Measurements from ENCODE around the gene NRG4. TPM values are rescaled to one million over a fixed set of nuclear protein-coding genes. Genes with fewer than 3 reads are reported as not detected.

Gene NRG4
- total and polyA plus RNA-seq, 9 of the 15 experiments (the other 6 are each of a cell fraction or from before 2014, with no cell fraction given): 0.33 to 2.5 (median 0.76) TPM

DNA sequence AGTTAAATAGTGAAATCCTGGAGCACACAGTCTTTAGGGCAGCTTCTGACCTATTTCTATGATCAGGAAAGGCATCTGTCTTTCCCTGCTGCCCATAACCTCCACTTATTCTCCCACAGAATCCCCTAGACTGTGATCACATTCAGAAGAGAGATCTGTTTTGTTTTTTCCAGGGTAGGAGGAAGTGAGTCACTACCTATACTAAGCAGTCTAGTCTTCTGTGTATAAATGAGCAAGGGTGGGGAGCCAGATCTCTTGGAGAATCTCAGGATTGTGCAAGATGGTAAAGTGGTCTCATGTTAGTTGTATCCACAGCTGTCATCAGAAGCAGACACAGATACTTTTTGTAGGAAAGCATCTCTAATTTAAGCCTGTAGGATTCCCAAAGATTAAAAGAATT lies 120.3 kb downstream of the NRG4 start (continued):
- TF ChIP-seq ZNF449 (CRISPR knock-in tag; IDR thresholded peaks at IDR 0.05) (no peak), DPF2 (IDR thresholded peaks at IDR 0.05) (0 out of 2 replicates have a peak, but pooled peaks have one; percentile 26), PHB (CRISPR knock-in tag; IDR thresholded peaks at IDR 0.05) (no peak), NCOA2 (IDR thresholded peaks at IDR 0.05; ENCODE audit: partially characterized antibody in 2 of 2) (no peak), SMARCA4 (IDR thresholded peaks at IDR 0.05) (peak; percentile 31; the same call in 1 of the 2 replicates), E2F3 (CRISPR knock-in tag; IDR thresholded peaks at IDR 0.05) (no peak), ZNF583 (CRISPR knock-in tag; IDR thresholded peaks at IDR 0.05) (no peak), SMC3 (conservative IDR thresholded peaks at IDR 0.05; ENCODE audit: insufficient read depth, low read depth, low read length) (no peak), ZNF584 (CRISPR knock-in tag; IDR thresholded peaks at IDR 0.05; ENCODE audit: low read depth) (no peak)
- TF ChIP-seq, protein P1, sequence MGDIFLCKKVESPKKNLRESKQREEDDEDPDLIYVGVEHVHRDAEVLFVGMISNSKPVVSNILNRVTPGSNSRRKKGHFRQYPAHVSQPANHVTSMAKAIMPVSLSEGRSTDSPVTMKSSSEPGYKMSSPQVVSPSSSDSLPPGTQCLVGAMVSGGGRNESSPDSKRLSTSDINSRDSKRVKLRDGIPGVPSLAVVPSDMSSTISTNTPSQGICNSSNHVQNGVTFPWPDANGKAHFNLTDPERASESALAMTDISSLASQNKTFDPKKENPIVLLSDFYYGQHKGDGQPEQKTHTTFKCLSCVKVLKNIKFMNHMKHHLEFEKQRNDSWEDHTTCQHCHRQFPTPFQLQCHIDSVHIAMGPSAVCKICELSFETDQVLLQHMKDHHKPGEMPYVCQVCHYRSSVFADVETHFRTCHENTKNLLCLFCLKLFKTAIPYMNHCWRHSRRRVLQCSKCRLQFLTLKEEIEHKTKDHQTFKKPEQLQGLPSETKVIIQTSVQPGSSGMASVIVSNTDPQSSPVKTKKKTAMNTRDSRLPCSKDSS (IDR thresholded peaks at IDR 0.05; ENCODE audit: low read depth, partially characterized antibody): no peak

Small RNAs within 50 kb of the gene (small RNA-seq; reads per million reads assigned to genes)
- not detected for gene RN7SL510P

Other genes starting within 250 kb of the NRG4 start
- gene UBE2Q2, start 169.0 kb downstream of the NRG4 start, total RNA-seq (2014; rRNA removed): 11.6 and 12.1 TPM in 2 replicates
- 22.0 and 22.9 TPM in 2 replicates for gene UBE2Q2, start 169.0 kb downstream of the NRG4 start, total RNA-seq (2014; rRNA removed; fragmentation: Illumina TruSeq; extraction: Trizol)
- 20.2 and 24.0 TPM in 2 replicates for gene UBE2Q2, start 169.0 kb downstream of the NRG4 start, total RNA-seq (2015; rRNA removed; fragmentation: Illumina TruSeq; extraction: Trizol)
- gene UBE2Q2, start 169.0 kb downstream of the NRG4 start, total RNA-seq (2021): 15.2 and 16.2 TPM in 2 replicates
- gene UBE2Q2, start 169.0 kb downstream of the NRG4 start, polyA plus RNA-seq (2011; rRNA removed): 15.4 and 19.2 TPM in 2 replicates
- gene UBE2Q2, start 169.0 kb downstream of the NRG4 start, polyA plus RNA-seq (2014; fragmentation: Illumina TruSeq; extraction: Trizol): 13.4 and 16.9 TPM in 2 replicates
- 1 to 10 TPM; 6.2 to 7.1 TPM for gene UBE2Q2, start 169.0 kb downstream of the NRG4 start, polyA plus RNA-seq (2014; fragmentation: Nextera tagmentation; extraction: Ambion mirVana)
- gene UBE2Q2, start 169.0 kb downstream of the NRG4 start, polyA plus RNA-seq (2014; rRNA removed): 13.0 and 13.5 TPM in 2 replicates
- gene FBXO22, start 108.5 kb downstream of the NRG4 start, total RNA-seq (2014; rRNA removed): 68.8 and 69.6 TPM in 2 replicates
- 75.5 and 81.7 TPM in 2 replicates for gene FBXO22, start 108.5 kb downstream of the NRG4 start, total RNA-seq (2014; rRNA removed; fragmentation: Illumina TruSeq; extraction: Trizol)
- gene FBXO22, start 108.5 kb downstream of the NRG4 start, total RNA-seq (2015; rRNA removed; fragmentation: Illumina TruSeq; extraction: Trizol): 52.7 and 53.0 TPM in 2 replicates
- 81.4 and 85.9 TPM in 2 replicates for gene FBXO22, start 108.5 kb downstream of the NRG4 start, total RNA-seq (2021)
- 76.6 and 99.4 TPM in 2 replicates for gene FBXO22, start 108.5 kb downstream of the NRG4 start, polyA plus RNA-seq (2011; rRNA removed)
- 53.4 and 66.5 TPM in 2 replicates for gene FBXO22, start 108.5 kb downstream of the NRG4 start, polyA plus RNA-seq (2014; fragmentation: Illumina TruSeq; extraction: Trizol)
- gene FBXO22, start 108.5 kb downstream of the NRG4 start, polyA plus RNA-seq (2014; fragmentation: Nextera tagmentation; extraction: Ambion mirVana): 10 to 100 TPM; 24.4 to 31.0 TPM
- gene FBXO22, start 108.5 kb downstream of the NRG4 start, polyA plus RNA-seq (2014; rRNA removed): 54.8 and 63.4 TPM in 2 replicates
- not detected in 2 replicates for gene TMEM266, start 47.6 kb upstream of the NRG4 start, total RNA-seq (2014; rRNA removed)
- not detected in 2 replicates for gene TMEM266, start 47.6 kb upstream of the NRG4 start, total RNA-seq (2014; rRNA removed; fragmentation: Illumina TruSeq; extraction: Trizol)
- gene TMEM266, start 47.6 kb upstream of the NRG4 start, total RNA-seq (2015; rRNA removed; fragmentation: Illumina TruSeq; extraction: Trizol): not detected in 2 replicates
- not detected in 2 replicates for gene TMEM266, start 47.6 kb upstream of the NRG4 start, total RNA-seq (2021)
- not detected in 2 replicates for gene TMEM266, start 47.6 kb upstream of the NRG4 start, polyA plus RNA-seq (2011; rRNA removed)
- gene TMEM266, start 47.6 kb upstream of the NRG4 start, polyA plus RNA-seq (2014; fragmentation: Illumina TruSeq; extraction: Trizol): not detected in 2 replicates
- gene TMEM266, start 47.6 kb upstream of the NRG4 start, polyA plus RNA-seq (2014; fragmentation: Nextera tagmentation; extraction: Ambion mirVana): not detected
- gene TMEM266, start 47.6 kb upstream of the NRG4 start, polyA plus RNA-seq (2014; rRNA removed): not detected in 2 replicates